Measurements from ENCODE around the gene CCL25. TPM values are rescaled to one million over a fixed set of nuclear protein-coding genes. Genes with fewer than 3 reads are reported as not detected.

Gene CCL25
- total RNA-seq, 1 experiment from 2014 or later: not detected

DNA sequence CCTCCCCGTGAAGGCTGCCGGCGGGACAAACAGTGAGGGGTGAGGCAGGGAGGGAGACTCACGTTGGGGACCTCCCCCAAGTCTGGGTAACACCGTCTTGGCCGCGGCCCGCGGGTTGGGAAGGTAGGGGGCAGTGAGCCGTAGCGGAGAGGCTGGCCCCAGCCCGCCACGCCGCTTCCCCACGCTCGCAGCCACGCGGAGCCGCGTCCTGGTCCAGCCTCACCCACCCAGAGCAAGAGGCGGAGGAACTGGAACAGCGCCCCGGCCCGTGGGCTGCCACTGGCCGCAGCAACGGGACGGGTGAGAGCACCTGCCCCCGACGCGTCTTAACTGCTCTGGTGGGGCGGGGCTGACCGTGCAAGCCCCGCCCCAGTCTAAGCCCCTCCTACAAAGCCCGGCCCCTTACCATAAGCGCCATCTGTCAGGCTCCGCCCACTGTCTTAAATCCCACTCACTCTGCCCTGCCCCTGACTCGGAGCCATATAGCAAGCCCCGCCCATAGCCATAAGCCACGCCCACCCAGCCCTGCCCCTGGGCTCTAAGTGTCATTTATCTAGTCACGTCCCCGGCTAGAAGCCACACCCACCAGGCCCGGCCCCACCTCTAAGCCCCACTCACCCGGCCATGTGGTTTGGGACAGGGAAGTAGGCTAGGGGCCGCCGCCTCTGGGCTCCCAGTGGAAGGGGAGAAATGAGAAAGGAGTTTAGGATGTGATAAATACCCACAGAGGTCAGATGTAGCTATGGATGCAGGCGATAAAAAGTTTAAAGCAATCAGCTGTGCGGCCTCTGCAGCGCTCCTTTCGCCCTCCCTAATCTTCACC, 2.1 kb upstream of the CCL25 start:
- intact Hi-C loops (cut with micrococcal nuclease): no loop called here
- ATAC-seq (peak; percentile 96), DNase-seq (ENCODE audit: low read depth, low spot score) (peak; percentile 92)
- H3K36me3 ChIP-seq (ENCODE audit: control insufficient read depth in 1 of 2, insufficient read depth in 2 of 2, low read length in 2 of 2): no peaks in the 10 kb centered on the region
- H3K9me2 ChIP-seq (ENCODE audit: insufficient read depth): no peaks in the 10 kb centered on the region
- H3K79me2 ChIP-seq (ENCODE audit: insufficient read depth, low read length): no peaks in the 10 kb centered on the region
- H3K4me2 ChIP-seq (ENCODE audit: low read length): peak overlapping the region; percentile 8; the same call in 1 of the 2 replicates
- ChIA-PET RAD21 (ENCODE audit: low non-redundant PET in 1 of 2, low total read pairs in 2 of 2, uncharacterized antibody in 2 of 2, unreplicated experiment in 2 of 2) (no interaction called here), POLR2A (no interaction called here), CTCF (no interaction called here)
- H3K9ac ChIP-seq (ENCODE audit: low read length): no peak overlapping the region
- H3K4me1 ChIP-seq (ENCODE audit: control insufficient read depth in 1 of 2, insufficient read depth in 2 of 2, low read length in 2 of 2): peaks cover 0 to 13% of the 10 kb centered on the region in 2 experiments; a peak in 2 of 4 replicates
- no peaks in the 10 kb centered on the region for H3K9me3 ChIP-seq (ENCODE audit: control insufficient read depth in 1 of 2, insufficient read depth in 1 of 2, low read depth in 1 of 2, low read length in 2 of 2)
- H2AFZ ChIP-seq (ENCODE audit: low read depth, low read length, poor library complexity, severe bottlenecking): peak overlapping the region; percentile 49
- H4K20me1 ChIP-seq (ENCODE audit: insufficient read depth): no peaks in the 10 kb centered on the region
- TF ChIP-seq SIN3A (IDR thresholded peaks at IDR 0.05; ENCODE audit: low read depth): no peak
- TF ChIP-seq ZFX (IDR thresholded peaks at IDR 0.05): no peak
- no peak for TF ChIP-seq SP1 (IDR thresholded peaks at IDR 0.05; ENCODE audit: low read depth)
- no peak for TF ChIP-seq ZNF274 (IDR thresholded peaks at IDR 0.05; ENCODE audit: low read depth, low read length)
- TF ChIP-seq, protein P1, sequence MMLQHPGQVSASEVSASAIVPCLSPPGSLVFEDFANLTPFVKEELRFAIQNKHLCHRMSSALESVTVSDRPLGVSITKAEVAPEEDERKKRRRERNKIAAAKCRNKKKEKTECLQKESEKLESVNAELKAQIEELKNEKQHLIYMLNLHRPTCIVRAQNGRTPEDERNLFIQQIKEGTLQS (IDR thresholded peaks at IDR 0.05): no peak
- TF ChIP-seq EZH2phosphoT487 (IDR thresholded peaks at IDR 0.05; ENCODE audit: borderline replicate concordance): no peak
- TF ChIP-seq, protein P2, sequence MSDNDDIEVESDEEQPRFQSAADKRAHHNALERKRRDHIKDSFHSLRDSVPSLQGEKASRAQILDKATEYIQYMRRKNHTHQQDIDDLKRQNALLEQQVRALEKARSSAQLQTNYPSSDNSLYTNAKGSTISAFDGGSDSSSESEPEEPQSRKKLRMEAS (IDR thresholded peaks at IDR 0.05): peak; percentile 50; the same call in 1 of the 2 replicates
- no peak for TF ChIP-seq EGR1 (IDR thresholded peaks at IDR 0.05; ENCODE audit: low read depth)
- no TSS peak for BruUV-seq (replicated peaks)
- no peak overlapping the region for H3K4me3 ChIP-seq (replicated peaks in 1 of 2; ENCODE audit: low read depth in 1 of 2, low read length in 2 of 2)
- no peak overlapping the region; the same call in 1 of the 2 replicates for H3K27ac ChIP-seq (ENCODE audit: low read depth, low read length)
- no peaks in the 10 kb centered on the region for H3K27me3 ChIP-seq (ENCODE audit: insufficient read depth, low read length)

GRCh38 chr19:8054169-8054568, 1.6 kb downstream of the CCL25 start:
- peaks cover 0 to 13% of the 10 kb centered on the region in 2 experiments; a peak in 2 of 4 replicates for H3K4me1 ChIP-seq (ENCODE audit: control insufficient read depth in 1 of 2, insufficient read depth in 2 of 2, low read length in 2 of 2)
- no peak overlapping the region for H3K27ac ChIP-seq (ENCODE audit: low read depth, low read length)
- ATAC-seq (no peak), DNase-seq (ENCODE audit: low read depth, low spot score) (no peak)
- ChIA-PET CTCF (no interaction called here), POLR2A (no interaction called here), RAD21 (ENCODE audit: low non-redundant PET in 1 of 2, low total read pairs in 2 of 2, uncharacterized antibody in 2 of 2, unreplicated experiment in 2 of 2) (no interaction called here)
- no peaks in the 10 kb centered on the region for H3K27me3 ChIP-seq (ENCODE audit: insufficient read depth, low read length)
- no peak overlapping the region for H3K4me3 ChIP-seq (replicated peaks in 1 of 2; ENCODE audit: low read depth in 1 of 2, low read length in 2 of 2)
- intact Hi-C loops (cut with micrococcal nuclease): no loop called here
- H3K36me3 ChIP-seq (ENCODE audit: control insufficient read depth in 1 of 2, insufficient read depth in 2 of 2, low read length in 2 of 2): no peaks in the 10 kb centered on the region
- no TSS peak for BruUV-seq (replicated peaks)
- H4K20me1 ChIP-seq (ENCODE audit: insufficient read depth): no peaks in the 10 kb centered on the region
- no peaks in the 10 kb centered on the region for H3K79me2 ChIP-seq (ENCODE audit: insufficient read depth, low read length)
- H3K9ac ChIP-seq (ENCODE audit: low read length): no peak overlapping the region
- H3K4me2 ChIP-seq (ENCODE audit: low read length): no peak overlapping the region
- H3K9me2 ChIP-seq (ENCODE audit: insufficient read depth): no peaks in the 10 kb centered on the region
- no peaks in the 10 kb centered on the region for H3K9me3 ChIP-seq (ENCODE audit: control insufficient read depth in 1 of 2, insufficient read depth in 1 of 2, low read depth in 1 of 2, low read length in 2 of 2)
- H2AFZ ChIP-seq (ENCODE audit: low read depth, low read length, poor library complexity, severe bottlenecking): no peak overlapping the region
- TF ChIP-seq POLR2AphosphoS5 (IDR thresholded peaks at IDR 0.05; ENCODE audit: low read depth, low read length): no peak
- TF ChIP-seq TCF7L2 (IDR thresholded peaks at IDR 0.05; ENCODE audit: borderline replicate concordance, extremely low read depth, insufficient read depth, insufficient read length): no peak
- TF ChIP-seq CBX3 (IDR thresholded peaks at IDR 0.05; ENCODE audit: low read depth): no peak
- TF ChIP-seq, protein P3, sequence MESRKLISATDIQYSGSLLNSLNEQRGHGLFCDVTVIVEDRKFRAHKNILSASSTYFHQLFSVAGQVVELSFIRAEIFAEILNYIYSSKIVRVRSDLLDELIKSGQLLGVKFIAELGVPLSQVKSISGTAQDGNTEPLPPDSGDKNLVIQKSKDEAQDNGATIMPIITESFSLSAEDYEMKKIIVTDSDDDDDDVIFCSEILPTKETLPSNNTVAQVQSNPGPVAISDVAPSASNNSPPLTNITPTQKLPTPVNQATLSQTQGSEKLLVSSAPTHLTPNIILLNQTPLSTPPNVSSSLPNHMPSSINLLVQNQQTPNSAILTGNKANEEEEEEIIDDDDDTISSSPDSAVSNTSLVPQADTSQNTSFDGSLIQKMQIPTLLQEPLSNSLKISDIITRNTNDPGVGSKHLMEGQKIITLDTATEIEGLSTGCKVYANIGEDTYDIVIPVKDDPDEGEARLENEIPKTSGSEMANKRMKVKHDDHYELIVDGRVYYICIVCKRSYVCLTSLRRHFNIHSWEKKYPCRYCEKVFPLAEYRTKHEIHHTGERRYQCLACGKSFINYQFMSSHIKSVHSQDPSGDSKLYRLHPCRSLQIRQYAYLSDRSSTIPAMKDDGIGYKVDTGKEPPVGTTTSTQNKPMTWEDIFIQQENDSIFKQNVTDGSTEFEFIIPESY (IDR thresholded peaks at IDR 0.05; ENCODE audit: extremely low read depth, insufficient replicate concordance, low read length): no peak
- TF ChIP-seq FOSL1 (IDR thresholded peaks at IDR 0.05; ENCODE audit: low read depth): no peak
- no peak for TF ChIP-seq EZH2phosphoT487 (IDR thresholded peaks at IDR 0.05; ENCODE audit: borderline replicate concordance)
- TF ChIP-seq EGR1 (IDR thresholded peaks at IDR 0.05; ENCODE audit: low read depth): no peak

Data from HCT116 (cell line).